GM19193 (cell line): ENCODE data around the gene AUTS2.

Experiments
- POLR2A ChIP-seq: IDR thresholded peaks from 4 replicates; pipeline ENCODE4 v1.6.1; 2011; ENCODE audit not compliant: insufficient read depth, insufficient read length; ENCODE audit errors: extremely low read depth

Gene AUTS2

GRCh38 chr7:70574314-70574834, 976.1 kb downstream of the AUTS2 start:
- no peak for TF ChIP-seq POLR2A

GRCh38 chr7:70574970-70575799, 976.9 kb downstream of the AUTS2 start:
- TF ChIP-seq POLR2A, result no peak

- no peak for TF ChIP-seq POLR2A
Observed at GRCh38 chr7:70577078-70577477, 978.8 kb downstream of the AUTS2 start.

- TF ChIP-seq POLR2A, result no peak
Observed at GRCh38 chr7:70578131-70578530, 979.9 kb downstream of the AUTS2 start.

- no peak for TF ChIP-seq POLR2A
Observed at GRCh38 chr7:70579397-70580097, 981.3 kb downstream of the AUTS2 start.

- TF ChIP-seq POLR2A, result no peak
Observed at GRCh38 chr7:70580161-70580560, 981.9 kb downstream of the AUTS2 start.

GRCh38 chr7:70582927-70583895, 984.9 kb downstream of the AUTS2 start:
- no peak for TF ChIP-seq POLR2A

- TF ChIP-seq POLR2A, result no peak
Observed at GRCh38 chr7:70583965-70584883, 985.9 kb downstream of the AUTS2 start.

- no peak for TF ChIP-seq POLR2A
Observed at GRCh38 chr7:70585071-70585470, 986.8 kb downstream of the AUTS2 start.

- TF ChIP-seq POLR2A, result no peak
Observed at GRCh38 chr7:70586822-70587221, 988.5 kb downstream of the AUTS2 start.

- TF ChIP-seq POLR2A, result no peak
Observed at GRCh38 chr7:70587739-70588138, 989.5 kb downstream of the AUTS2 start.

- TF ChIP-seq POLR2A, result no peak
Observed at GRCh38 chr7:70588191-70588921, 990.1 kb downstream of the AUTS2 start.

GRCh38 chr7:70589010-70589409, 990.7 kb downstream of the AUTS2 start:
- no peak for TF ChIP-seq POLR2A
